GM12878 (cell line): ENCODE measurements around the gene ERCC5. TPM values are rescaled to one million over a fixed set of nuclear protein-coding genes. Genes with fewer than 3 reads are reported as not detected.

Experiments used
- ATAC-seq: fragments of 200-7000 bp; cut with Tn5 transposase; 3 replicates; pipeline ENCODE4 v1.9.1; 2020; ENCODE audit warnings: mild to moderate bottlenecking, moderate library complexity
- BruUV-seq: library from RNA; stranded (reverse); fragments of 400-500 nt; replicated peaks from 2 replicates; lab custom pipeline; 2021; lab: Mats Ljungman, UMichigan
- CTCF ChIA-PET: fragments of 300-600 bp; sonication (Branson Sonifier 250); formaldehyde crosslinking; extraction: SDS; loops from one replicate; lab custom pipeline; 2021; ENCODE audit warnings: inconsistent platforms; lab: Yijun Ruan, JAX
- POLR2A ChIA-PET: fragments of 350-600 bp; formaldehyde crosslinking; extraction: SDS; loops from one replicate; lab custom pipeline; 2021; ENCODE audit warnings: inconsistent platforms; lab: Charles Lee
- RAD21 ChIA-PET: fragments of 300-600 bp; sonication (Branson Sonifier 250); formaldehyde crosslinking; loops from one replicate; lab custom pipeline; 2023; ENCODE audit warnings: antibody characterized with exemption; ENCODE audit not compliant: unreplicated experiment; lab: Charles Lee
- SMC1A ChIA-PET: fragments of 300-600 bp; sonication (Branson Sonifier 250); formaldehyde crosslinking; loops from one replicate; lab custom pipeline; 2023; ENCODE audit not compliant: unreplicated experiment, uncharacterized antibody; lab: Charles Lee
- DNase-seq: peaks from one replicate; pipeline ENCODE4 v3.0.0-alpha.2; 2011; ENCODE audit warnings: low read depth, low spot score
- FAIRE-seq: peaks from 3 replicates; lab custom pipeline; 2011; peaks lifted over from hg19 to GRCh38; lab: Jason Lieb, UNC
- H2AFZ ChIP-seq: 2 replicates; pipeline ENCODE4 v1.6.0; 2011; ENCODE audit warnings: low read depth, low read length, control low read depth; ENCODE audit not compliant: control insufficient read depth
- H3K27ac ChIP-seq: 2 replicates; pipeline ENCODE4 v1.5.1; 2011; ENCODE audit warnings: control low read depth; ENCODE audit not compliant: control insufficient read depth, insufficient read depth
- H3K27me3 ChIP-seq, 2 experiments: replicated peaks in 1 of 2; 2 replicates each; pipeline versions ENCODE4 v1.6.0 to v1.6.1; 2011; ENCODE audit warnings: low read length in 1 of 2; ENCODE audit not compliant: control insufficient read depth in 2 of 2, insufficient read depth in 2 of 2
- H3K36me3 ChIP-seq, 2 experiments: 2 replicates each; pipeline ENCODE4 v1.5.1; 2011; ENCODE audit warnings: low read length in 1 of 2; ENCODE audit not compliant: control insufficient read depth in 2 of 2, insufficient read depth in 2 of 2
- H3K4me1 ChIP-seq: 2 replicates; pipeline ENCODE4 v1.6.1; 2011; ENCODE audit warnings: mild to moderate bottlenecking, low read length, moderate library complexity, mixed read lengths; ENCODE audit not compliant: control insufficient read depth, insufficient read depth
- H3K4me2 ChIP-seq: 2 replicates; pipeline ENCODE4 v1.6.0; 2011; ENCODE audit warnings: control low read depth; ENCODE audit not compliant: control insufficient read depth, insufficient read depth
- H3K4me3 ChIP-seq: fragments of 200-600 bp; sonication (generic); 2 replicates; pipeline ENCODE4 v1.5.1; 2016
- H3K79me2 ChIP-seq: 2 replicates; pipeline ENCODE4 v1.6.0; 2011; ENCODE audit warnings: low read length; ENCODE audit not compliant: control insufficient read depth, insufficient read depth
- H3K9ac ChIP-seq: 2 replicates; pipeline ENCODE4 v1.8.0; 2011; ENCODE audit warnings: low read length, control low read depth, mixed read lengths; ENCODE audit not compliant: control insufficient read depth, insufficient read depth
- H3K9me3 ChIP-seq: replicated peaks from 3 replicates; pipeline ENCODE4 v1.5.1; 2011; ENCODE audit warnings: mild to moderate bottlenecking, low read length; ENCODE audit not compliant: control insufficient read depth, insufficient read depth
- H4K20me1 ChIP-seq: 2 replicates; pipeline ENCODE4 v1.6.0; 2011; ENCODE audit not compliant: control insufficient read depth, insufficient read depth
- CREB1 ChIP-seq: IDR thresholded peaks from 2 replicates; pipeline ENCODE4 v1.6.1; 2012; ENCODE audit warnings: low read depth, mild to moderate bottlenecking, inconsistent platforms
- EP300 ChIP-seq, 2 experiments: fragments of 150-350 bp in 1 of 2; IDR thresholded peaks; 2 replicates each; pipeline ENCODE4 v1.6.1; 2011 to 2012; ENCODE audit warnings: low read depth in 2 of 2, low read length in 2 of 2, borderline replicate concordance in 1 of 2, improper control_type of control experiment in 1 of 2, inconsistent platforms in 1 of 2; ENCODE audit not compliant: control insufficient read depth in 1 of 2
- ESRRA ChIP-seq: IDR thresholded peaks from 2 replicates; pipeline ENCODE4 v1.6.1; 2012; ENCODE audit warnings: mild to moderate bottlenecking, low read length, improper control_type of control experiment
- EZH2 ChIP-seq: IDR thresholded peaks from 2 replicates; pipeline ENCODE4 v1.6.1; 2012; ENCODE audit warnings: low read depth, mild to moderate bottlenecking, control low read depth, inconsistent platforms, low read length, borderline replicate concordance; ENCODE audit not compliant: control insufficient read depth
- FOS ChIP-seq: IDR thresholded peaks from 3 replicates; pipeline ENCODE4 v1.6.1; 2011; ENCODE audit warnings: borderline replicate concordance; ENCODE audit not compliant: insufficient read length; ENCODE audit errors: extremely low read depth
- MAX ChIP-seq: IDR thresholded peaks from 2 replicates; pipeline ENCODE4 v1.6.1; 2012; ENCODE audit warnings: low read depth, low read length, improper control_type of control experiment
- SKIL ChIP-seq: fragments of 450-650 bp; IDR thresholded peaks from 2 replicates; pipeline ENCODE4 v1.6.1; 2017; ENCODE audit warnings: mild to moderate bottlenecking, low read depth, inconsistent platforms; ENCODE audit not compliant: poor library complexity, severe bottlenecking
- SMC3 ChIP-seq: IDR thresholded peaks from 2 replicates; pipeline ENCODE4 v1.6.1; 2011; ENCODE audit warnings: low read length, improper control_type of control experiment, borderline replicate concordance
- SREBF1 ChIP-seq: IDR thresholded peaks from 2 replicates; pipeline ENCODE4 v1.6.1; 2012; ENCODE audit warnings: mild to moderate bottlenecking, low read length
- TARDBP ChIP-seq: IDR thresholded peaks from 2 replicates; pipeline ENCODE4 v1.6.1; 2016; ENCODE audit warnings: borderline replicate concordance
- TBL1XR1 ChIP-seq: IDR thresholded peaks from 2 replicates; pipeline ENCODE4 v1.6.1; 2012; ENCODE audit warnings: low read depth, low read length, improper control_type of control experiment
- ZNF217 ChIP-seq: fragments of 450-650 bp; IDR thresholded peaks from 2 replicates; pipeline ENCODE4 v1.6.1; 2017; ENCODE audit warnings: antibody characterized with exemption, mild to moderate bottlenecking
- ZNF274 ChIP-seq: IDR thresholded peaks from one replicate; pipeline ENCODE4 v1.8.0; 2011; ENCODE audit not compliant: insufficient read length, insufficient read depth
- ZNF622 ChIP-seq: fragments of 450-650 bp; IDR thresholded peaks from 2 replicates; pipeline ENCODE4 v1.6.1; 2017; ENCODE audit warnings: mild to moderate bottlenecking, inconsistent platforms
- ZZZ3 ChIP-seq: IDR thresholded peaks from 2 replicates; pipeline ENCODE4 v1.6.1; 2011; ENCODE audit warnings: low read depth; ENCODE audit not compliant: control insufficient read depth, insufficient read length
- WGBS: methylation state at CpG from one replicate; pipeline ENCODE4 v1.1.6; 2016; ENCODE audit warnings: low lambda C conversion rate; ENCODE audit not compliant: insufficient replicate concordance, insufficient coverage; ENCODE audit errors: missing lambda C conversion rate; 5-methylcytosine and 5-hydroxymethylcytosine counted together
- in situ Hi-C: fragments of 300-500 bp; cut with MboI; formaldehyde crosslinking; loops from 9 replicates; pipeline ENCODE4 v1.14.3; 2018; ENCODE audit warnings: mixed read lengths
- intact Hi-C: fragments of 100-400 bp; cut with micrococcal nuclease; formaldehyde crosslinking; loops from one replicate; pipeline ENCODE4 v1.14.2; 2022; ENCODE audit not compliant: unreplicated experiment
- polyA plus RNA-seq, 11 experiments: library from polyadenylated mRNA; depleted of rRNA in 4 of 11; unstranded in 6 of 11; stranded (reverse) in 5 of 11; fragments of >200 nt; fragmentation: Nextera tagmentation in 4 of 11; fragmentation: Illumina TruSeq in 1 of 11; extraction: Ambion mirVana in 4 of 11; extraction: Trizol in 1 of 11; gene quantifications; 1 replicate in 1 of 11; 2 replicates in 10 of 11; pipeline versions ENCODE4 v1.2.1 to v1.2.3, GENCODE V29; 2011 to 2016; ENCODE audit warnings: inconsistent platforms in 2 of 11, missing spikeins in 2 of 11, low read depth in 1 of 11
- total RNA-seq, 4 experiments: library from RNA; depleted of rRNA in 3 of 4; stranded (reverse); fragments of >200 nt in 3 of 4; fragmentation: Illumina TruSeq in 1 of 4; extraction: Trizol in 1 of 4; gene quantifications; 2 replicates each; pipeline versions ENCODE4 v1.2.1 to v1.2.3, GENCODE V29; 2013 to 2021

Gene ERCC5
- total and polyA plus RNA-seq, 10 of the 15 experiments (the other 5 are each of a cell fraction or from before 2014, with no cell fraction given): 11.7 to 59.2 (median 41.6) TPM

GRCh38 chr13:102830646-102831045 lies 15.2 kb upstream of the ERCC5 start:
- whole genome bisulfite sequencing: 75% methylated on average over 4 of the region's 4 CpGs
- DNase-seq (no peak), FAIRE-seq (peak; percentile 38), ATAC-seq (no peak)
- RAD21 ChIA-PET: no interaction called here
- Histone ChIP-seq H3K79me2 (no peaks in the 10 kb centered on the region), H3K27ac (no peak overlapping the region), H2AFZ (no peak overlapping the region), H3K9me3 (no peaks in the 10 kb centered on the region), H3K9ac (no peak overlapping the region), H3K4me3 (no peak overlapping the region), H3K4me1 (no peaks in the 10 kb centered on the region), H4K20me1 (no peaks in the 10 kb centered on the region), H3K36me3 (peaks cover 0 to 2% of the 10 kb centered on the region in 2 experiments; a peak in 1 of 4 replicates), H3K27me3 (no peaks in the 10 kb centered on the region), H3K4me2 (no peak overlapping the region)
- in situ Hi-C loops: no loop called here
- intact Hi-C loops: no loop called here
- no TSS peak for BruUV-seq
- SMC1A ChIA-PET: interaction anchor here (3.2 kb wide), 1 partner anchor 11 kb away, joined by 11 read pairs; no protein-coding TSS in a partner anchor
- CTCF ChIA-PET: no interaction called here
- POLR2A ChIA-PET: no interaction called here
- TF ChIP-seq EZH2 (no peak), MAX (no peak), ZNF217 (no peak), SREBF1 (no peak), CREB1 (no peak), SKIL (no peak), ZZZ3 (no peak), ESRRA (no peak), ZNF274 (no peak), ZNF622 (no peak), EP300 (IDR thresholded peaks at IDR 0.05; ENCODE audit: borderline replicate concordance in 1 of 2, control insufficient read depth in 1 of 2, low read depth in 2 of 2, low read length in 2 of 2) (no peak), TARDBP (no peak), TBL1XR1 (no peak), FOS (no peak), SMC3 (no peak)
